WTC11 (cell line): Measurements from ENCODE around the gene WNK1.

Experiments used
- FOXP1 ChIP-seq: sonication (generic); formaldehyde crosslinking; IDR thresholded peaks from 2 replicates; pipeline ENCODE4 v1.8.0; 2022; ENCODE audit warnings: missing genetic modification reagents, mild to moderate bottlenecking, moderate library complexity, borderline replicate concordance
- ZBTB21 ChIP-seq: sonication (generic); formaldehyde crosslinking; IDR thresholded peaks from 2 replicates; pipeline ENCODE4 v1.8.1; 2023; ENCODE audit warnings: mild to moderate bottlenecking, missing genetic modification reagents, borderline replicate concordance
- TF ChIP-seq, protein P1 (sequence below): fragments of 200-600 bp; IDR thresholded peaks from 2 replicates; pipeline ENCODE4 v1.8.0; 2022; ENCODE audit warnings: antibody characterized with exemption
- TF ChIP-seq, protein P2 (sequence below): sonication (generic); formaldehyde crosslinking; IDR thresholded peaks from 2 replicates; pipeline ENCODE4 v1.8.1; 2022; ENCODE audit warnings: low read depth, mild to moderate bottlenecking, moderate library complexity, missing genetic modification reagents, borderline replicate concordance
- TF ChIP-seq, protein P3 (sequence below): sonication (generic); formaldehyde crosslinking; IDR thresholded peaks from 2 replicates; pipeline ENCODE4 v1.8.1; 2022; ENCODE audit warnings: low read depth, missing genetic modification reagents, borderline replicate concordance
- TF ChIP-seq, protein P4 (sequence below): sonication (generic); formaldehyde crosslinking; IDR thresholded peaks from 2 replicates; pipeline ENCODE4 v1.8.1; 2022; ENCODE audit warnings: mild to moderate bottlenecking, missing genetic modification reagents, moderate library complexity, borderline replicate concordance
- TF ChIP-seq, protein P5 (sequence below): sonication (generic); formaldehyde crosslinking; IDR thresholded peaks from 2 replicates; pipeline ENCODE4 v1.8.1; 2023; ENCODE audit warnings: mild to moderate bottlenecking, missing genetic modification reagents, moderate library complexity
- TF ChIP-seq, protein P6 (sequence below): sonication (generic); formaldehyde crosslinking; IDR thresholded peaks from 2 replicates; pipeline ENCODE4 v1.8.0; 2022; ENCODE audit warnings: mild to moderate bottlenecking, missing genetic modification reagents

DNA sequence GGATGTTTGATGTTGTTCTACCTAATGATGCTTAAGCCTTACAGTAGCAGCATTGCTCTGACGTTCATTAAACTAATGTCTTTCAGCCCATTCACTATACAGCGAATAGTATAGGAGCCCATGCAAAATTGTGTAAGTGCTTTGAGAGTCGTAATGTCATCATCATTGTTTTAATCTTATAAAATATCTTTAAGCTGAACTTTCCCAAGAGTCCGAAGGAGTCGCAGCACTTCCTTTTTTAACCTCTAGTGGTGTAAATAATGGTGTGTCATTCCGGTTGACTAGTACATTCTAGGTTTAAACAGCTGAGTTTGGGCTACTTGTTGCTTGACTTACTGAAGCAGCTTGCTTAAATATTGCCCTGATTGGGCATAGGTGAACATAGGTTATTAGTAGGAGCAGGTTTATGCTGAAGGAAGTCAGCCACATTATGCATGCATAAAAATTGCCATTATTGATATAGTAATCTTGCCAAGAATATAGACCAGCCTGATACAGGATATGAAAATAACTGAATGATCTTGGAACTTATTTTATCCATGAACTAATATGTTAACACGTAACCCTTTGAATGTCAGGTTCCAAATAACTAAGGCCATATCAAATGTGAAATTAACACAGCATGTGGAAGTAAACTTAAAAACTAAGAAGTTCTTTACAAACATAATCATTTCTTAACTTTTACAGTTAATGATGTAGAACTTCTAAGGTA is 2.6 kb downstream of the WNK1 start:
- TF ChIP-seq FOXP1 (CRISPR knock-in tag) (no peak), ZBTB21 (no peak)
- TF ChIP-seq, protein P1, sequence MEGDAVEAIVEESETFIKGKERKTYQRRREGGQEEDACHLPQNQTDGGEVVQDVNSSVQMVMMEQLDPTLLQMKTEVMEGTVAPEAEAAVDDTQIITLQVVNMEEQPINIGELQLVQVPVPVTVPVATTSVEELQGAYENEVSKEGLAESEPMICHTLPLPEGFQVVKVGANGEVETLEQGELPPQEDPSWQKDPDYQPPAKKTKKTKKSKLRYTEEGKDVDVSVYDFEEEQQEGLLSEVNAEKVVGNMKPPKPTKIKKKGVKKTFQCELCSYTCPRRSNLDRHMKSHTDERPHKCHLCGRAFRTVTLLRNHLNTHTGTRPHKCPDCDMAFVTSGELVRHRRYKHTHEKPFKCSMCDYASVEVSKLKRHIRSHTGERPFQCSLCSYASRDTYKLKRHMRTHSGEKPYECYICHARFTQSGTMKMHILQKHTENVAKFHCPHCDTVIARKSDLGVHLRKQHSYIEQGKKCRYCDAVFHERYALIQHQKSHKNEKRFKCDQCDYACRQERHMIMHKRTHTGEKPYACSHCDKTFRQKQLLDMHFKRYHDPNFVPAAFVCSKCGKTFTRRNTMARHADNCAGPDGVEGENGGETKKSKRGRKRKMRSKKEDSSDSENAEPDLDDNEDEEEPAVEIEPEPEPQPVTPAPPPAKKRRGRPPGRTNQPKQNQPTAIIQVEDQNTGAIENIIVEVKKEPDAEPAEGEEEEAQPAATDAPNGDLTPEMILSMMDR: no peak
- TF ChIP-seq, protein P2, sequence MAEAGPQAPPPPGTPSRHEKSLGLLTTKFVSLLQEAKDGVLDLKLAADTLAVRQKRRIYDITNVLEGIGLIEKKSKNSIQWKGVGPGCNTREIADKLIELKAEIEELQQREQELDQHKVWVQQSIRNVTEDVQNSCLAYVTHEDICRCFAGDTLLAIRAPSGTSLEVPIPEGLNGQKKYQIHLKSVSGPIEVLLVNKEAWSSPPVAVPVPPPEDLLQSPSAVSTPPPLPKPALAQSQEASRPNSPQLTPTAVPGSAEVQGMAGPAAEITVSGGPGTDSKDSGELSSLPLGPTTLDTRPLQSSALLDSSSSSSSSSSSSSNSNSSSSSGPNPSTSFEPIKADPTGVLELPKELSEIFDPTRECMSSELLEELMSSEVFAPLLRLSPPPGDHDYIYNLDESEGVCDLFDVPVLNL: no peak
- TF ChIP-seq, protein P3, sequence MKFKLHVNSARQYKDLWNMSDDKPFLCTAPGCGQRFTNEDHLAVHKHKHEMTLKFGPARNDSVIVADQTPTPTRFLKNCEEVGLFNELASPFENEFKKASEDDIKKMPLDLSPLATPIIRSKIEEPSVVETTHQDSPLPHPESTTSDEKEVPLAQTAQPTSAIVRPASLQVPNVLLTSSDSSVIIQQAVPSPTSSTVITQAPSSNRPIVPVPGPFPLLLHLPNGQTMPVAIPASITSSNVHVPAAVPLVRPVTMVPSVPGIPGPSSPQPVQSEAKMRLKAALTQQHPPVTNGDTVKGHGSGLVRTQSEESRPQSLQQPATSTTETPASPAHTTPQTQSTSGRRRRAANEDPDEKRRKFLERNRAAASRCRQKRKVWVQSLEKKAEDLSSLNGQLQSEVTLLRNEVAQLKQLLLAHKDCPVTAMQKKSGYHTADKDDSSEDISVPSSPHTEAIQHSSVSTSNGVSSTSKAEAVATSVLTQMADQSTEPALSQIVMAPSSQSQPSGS (CRISPR knock-in tag): no peak
- TF ChIP-seq, protein P4, sequence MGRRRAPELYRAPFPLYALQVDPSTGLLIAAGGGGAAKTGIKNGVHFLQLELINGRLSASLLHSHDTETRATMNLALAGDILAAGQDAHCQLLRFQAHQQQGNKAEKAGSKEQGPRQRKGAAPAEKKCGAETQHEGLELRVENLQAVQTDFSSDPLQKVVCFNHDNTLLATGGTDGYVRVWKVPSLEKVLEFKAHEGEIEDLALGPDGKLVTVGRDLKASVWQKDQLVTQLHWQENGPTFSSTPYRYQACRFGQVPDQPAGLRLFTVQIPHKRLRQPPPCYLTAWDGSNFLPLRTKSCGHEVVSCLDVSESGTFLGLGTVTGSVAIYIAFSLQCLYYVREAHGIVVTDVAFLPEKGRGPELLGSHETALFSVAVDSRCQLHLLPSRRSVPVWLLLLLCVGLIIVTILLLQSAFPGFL (CRISPR knock-in tag): no peak
- TF ChIP-seq, protein P5, sequence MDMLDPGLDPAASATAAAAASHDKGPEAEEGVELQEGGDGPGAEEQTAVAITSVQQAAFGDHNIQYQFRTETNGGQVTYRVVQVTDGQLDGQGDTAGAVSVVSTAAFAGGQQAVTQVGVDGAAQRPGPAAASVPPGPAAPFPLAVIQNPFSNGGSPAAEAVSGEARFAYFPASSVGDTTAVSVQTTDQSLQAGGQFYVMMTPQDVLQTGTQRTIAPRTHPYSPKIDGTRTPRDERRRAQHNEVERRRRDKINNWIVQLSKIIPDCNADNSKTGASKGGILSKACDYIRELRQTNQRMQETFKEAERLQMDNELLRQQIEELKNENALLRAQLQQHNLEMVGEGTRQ (CRISPR knock-in tag): no peak
- TF ChIP-seq, protein P6, sequence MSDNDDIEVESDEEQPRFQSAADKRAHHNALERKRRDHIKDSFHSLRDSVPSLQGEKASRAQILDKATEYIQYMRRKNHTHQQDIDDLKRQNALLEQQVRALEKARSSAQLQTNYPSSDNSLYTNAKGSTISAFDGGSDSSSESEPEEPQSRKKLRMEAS: no peak
